Measurements from ENCODE around the gene G6PD. TPM values are rescaled to one million over a fixed set of nuclear protein-coding genes. Genes with fewer than 3 reads are reported as not detected.

The G6PD gene
- 70.2 and 95.5 TPM in 2 replicates for total RNA-seq

DNA sequence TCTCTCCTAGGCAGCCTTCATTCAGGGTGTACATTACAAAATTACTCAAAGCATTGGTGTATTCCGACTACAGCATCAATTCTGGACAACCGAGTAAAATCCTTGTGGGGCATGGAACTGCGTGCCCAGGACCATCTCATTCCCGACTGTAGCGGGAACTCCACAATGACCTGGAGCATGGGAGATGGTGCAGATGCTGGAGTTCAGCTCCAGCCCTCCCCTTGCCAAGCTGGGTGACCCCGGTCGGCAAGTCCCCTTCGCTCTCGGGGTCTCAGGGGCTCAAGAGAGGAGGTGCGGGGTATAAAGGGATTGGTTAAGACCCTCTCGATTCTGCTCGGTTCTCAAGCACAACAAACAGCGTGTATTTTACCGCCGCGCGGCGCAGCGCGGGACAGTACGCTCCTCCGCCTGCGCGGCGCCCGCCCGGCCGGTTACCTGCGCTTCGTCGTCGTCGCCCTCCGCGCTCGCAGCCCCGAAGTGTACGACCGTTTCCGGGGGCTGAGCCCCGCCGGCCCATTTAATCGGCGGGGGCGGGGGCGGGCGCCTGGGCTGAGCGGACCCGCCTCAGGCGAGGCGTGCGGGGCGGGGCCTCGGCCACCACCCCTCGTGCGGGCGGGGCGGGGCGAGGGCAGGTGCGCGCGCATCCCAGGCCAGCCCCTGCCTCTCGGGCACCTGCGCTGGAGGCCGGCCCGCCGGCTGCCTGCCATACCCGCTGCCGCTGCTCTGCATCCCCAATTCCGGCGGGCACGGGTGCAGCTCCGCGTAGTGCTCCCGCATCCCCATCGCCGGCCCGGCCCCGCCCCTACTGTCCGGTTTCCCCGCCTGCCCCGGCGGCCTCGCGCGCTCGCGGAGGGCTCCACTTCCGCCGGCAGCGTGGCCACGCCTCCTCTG lies at the start of gene G6PD:
Gene G6PD (minus strand): TSS at position 493 of the 891 bp plus-strand sequence. CDS start 691 bp downstream, outside the sequence.

GRCh38 chrX:154584585-154585183 lies 38.0 kb upstream of the G6PD start, which contains the start of gene CTAG1A:
Gene CTAG1A (plus strand): TSS chrX:154585133. CDS start chrX:154585207, 74 bp downstream.

DNA sequence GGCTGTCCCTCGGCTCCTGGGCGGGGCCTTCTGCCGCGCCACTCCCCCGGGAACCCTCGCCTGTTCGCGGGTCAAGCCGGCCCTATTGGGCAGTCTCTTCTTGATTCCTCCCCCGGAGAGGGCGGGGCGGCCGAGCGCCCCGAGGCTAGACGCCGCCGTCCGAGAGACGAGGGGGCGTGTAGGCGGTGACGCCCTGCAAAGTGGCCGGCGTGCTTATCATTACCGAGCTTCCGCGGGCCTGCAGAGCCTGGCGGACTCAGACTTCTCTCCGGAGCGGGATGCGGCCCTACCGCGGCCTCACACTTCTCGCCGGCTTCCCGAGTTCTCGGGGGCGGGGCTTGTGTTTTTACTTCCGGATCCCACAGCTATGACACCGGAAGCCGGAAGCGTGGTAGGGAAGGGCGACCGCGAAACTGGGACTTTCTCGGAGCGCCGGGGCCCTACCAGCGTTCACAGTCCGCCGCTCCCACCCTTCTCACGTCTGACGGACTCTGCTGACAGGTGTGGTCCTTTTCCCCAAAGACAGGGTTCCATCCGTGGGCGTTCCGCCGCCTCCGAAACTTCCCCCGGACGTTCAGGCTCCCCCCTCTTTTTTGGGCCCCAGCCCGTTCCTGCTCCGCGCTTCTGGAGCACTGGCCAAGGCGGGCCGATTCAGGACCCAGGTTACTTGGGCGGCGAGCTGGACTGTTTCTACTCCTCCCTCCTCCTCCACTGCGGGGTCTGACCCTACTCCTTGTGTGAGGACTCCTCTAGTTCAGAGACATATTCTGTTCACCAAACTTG lies 790 bp upstream of the G6PD start, which contains the start of gene IKBKG:
Gene IKBKG (plus strand): TSS at position 376 of the 783 bp plus-strand sequence. CDS start 4,383 bp downstream, outside the sequence.

GRCh38 chrX:154515966-154516655 lies 30.5 kb downstream of the G6PD start, which contains the start of gene FAM3A:
Gene FAM3A (minus strand): TSS chrX:154516232. CDS start chrX:154515772, 460 bp downstream.

DNA sequence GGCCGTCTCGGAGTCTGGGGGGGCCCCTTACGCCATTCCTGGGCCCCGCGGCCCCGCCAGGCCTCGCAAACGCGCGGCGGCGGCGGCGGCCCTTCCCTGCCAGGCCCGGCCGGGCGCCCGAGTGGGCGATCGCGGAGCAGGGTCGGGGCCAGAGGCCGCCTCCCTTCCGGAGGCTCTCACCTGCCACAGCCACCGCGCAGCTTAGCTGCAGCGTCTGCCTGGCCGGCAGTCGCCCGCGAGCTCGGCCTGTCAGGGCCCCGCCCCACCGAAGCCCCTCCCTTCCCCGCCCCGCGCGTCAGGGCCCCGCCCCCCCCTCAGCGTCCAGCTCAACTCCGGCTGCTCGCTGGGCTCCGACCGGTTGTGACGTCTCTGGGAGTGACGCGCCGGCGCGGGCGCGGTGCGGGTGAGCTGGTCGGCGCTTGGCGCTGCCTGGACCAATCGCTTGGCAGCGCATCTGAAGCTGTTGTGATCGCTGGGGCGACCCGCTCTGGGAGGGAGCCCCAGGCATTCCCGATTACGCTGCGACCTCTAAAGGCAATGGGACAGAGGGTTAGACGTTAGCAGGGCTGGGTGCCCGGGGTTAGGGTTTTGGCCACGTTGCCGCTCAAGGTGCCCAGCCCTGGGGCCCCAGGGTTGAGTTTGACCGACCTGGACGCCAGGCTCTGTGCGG lies 56.1 kb downstream of the G6PD start, which contains the start of gene SLC10A3:
Gene SLC10A3 (minus strand): TSS at position 216 of the 670 bp plus-strand sequence. CDS start 1,689 bp downstream, outside the sequence.

GRCh38 chrX:154486396-154487207 lies 60.0 kb downstream of the G6PD start, which contains the start of gene UBL4A:
Gene UBL4A (minus strand): TSS chrX:154486615. CDS start chrX:154486584, 31 bp downstream.

Other genes starting within 250 kb of the G6PD start
- 2,491 and 2,888 TPM in 2 replicates for gene FLNA, start 172.2 kb downstream of the G6PD start, total RNA-seq
- 53.0 and 59.8 TPM in 2 replicates for gene EMD, start 167.6 kb downstream of the G6PD start, total RNA-seq
- 5,163 and 5,241 TPM in 2 replicates for gene RPL10, start 148.5 kb downstream of the G6PD start, total RNA-seq
- 32.3 and 68.7 TPM in 2 replicates for gene DNASE1L1, start 137.6 kb downstream of the G6PD start, total RNA-seq
- 23.5 and 31.4 TPM in 2 replicates for gene TAFAZZIN, start 135.3 kb downstream of the G6PD start, total RNA-seq
- 45.0 and 81.4 TPM in 2 replicates for gene ATP6AP1, start 118.2 kb downstream of the G6PD start, total RNA-seq
- gene GDI1, start 109.7 kb downstream of the G6PD start, total RNA-seq, result 74.0 and 80.7 TPM in 2 replicates
- 34.7 and 46.1 TPM in 2 replicates for gene FAM50A, start 102.7 kb downstream of the G6PD start, total RNA-seq
- gene PLXNA3, start 88.6 kb downstream of the G6PD start, total RNA-seq, result 19.6 and 26.1 TPM in 2 replicates
- gene LAGE3, start 67.6 kb downstream of the G6PD start, total RNA-seq, result 18.4 and 23.7 TPM in 2 replicates
- gene UBL4A, start 60.2 kb downstream of the G6PD start, total RNA-seq, result 49.4 and 62.1 TPM in 2 replicates
- 25.7 and 33.6 TPM in 2 replicates for gene SLC10A3, start 56.2 kb downstream of the G6PD start, total RNA-seq
- gene FAM3A, start 30.6 kb downstream of the G6PD start, total RNA-seq, result 28.8 and 51.0 TPM in 2 replicates
- 15.5 and 17.6 TPM in 2 replicates for gene IKBKG, start 774 bp upstream of the G6PD start, total RNA-seq
- not detected in 2 replicates for gene CTAG1A, start 38.3 kb upstream of the G6PD start, total RNA-seq
- not detected in 2 replicates for gene CTAG1B, start 72.4 kb upstream of the G6PD start, total RNA-seq
- gene CTAG2, start 106.7 kb upstream of the G6PD start, total RNA-seq, result 2.8 TPM in 1 of 2 replicates, not detected in the other
- 0.38 and 1.1 TPM in 2 replicates for gene GAB3, start 204.2 kb upstream of the G6PD start, total RNA-seq
- gene DKC1, start 216.0 kb upstream of the G6PD start, total RNA-seq, result 14.8 and 50.4 TPM in 2 replicates

Data from mesangial cell (primary cell).